Lower leg skin (tissue), 3 donors: ENCODE data around the gene MLC1.

Experiments
- CTCF ChIP-seq, 3 donors: fragments of 450-650 bp; IDR thresholded peaks; one replicate each; pipeline ENCODE4 v1.5.1; 2016; ENCODE audit warnings: antibody characterized with exemption in 3 of 3, mild to moderate bottlenecking in 3 of 3, moderate library complexity in 2 of 3
- POLR2A ChIP-seq, 2 donors: fragments of 450-650 bp; IDR thresholded peaks; one replicate each; pipeline ENCODE4 v1.6.1; 2016 to 2017; ENCODE audit warnings: antibody characterized with exemption in 2 of 2, mild to moderate bottlenecking in 1 of 2, moderate library complexity in 1 of 2

- TF ChIP-seq CTCF (IDR thresholded peaks at IDR 0.05) (no peak), POLR2A (IDR thresholded peaks at IDR 0.05) (no peak)
Measured at GRCh38 chr22:50090412-50090714, 5.1 kb upstream of the MLC1 start.
